Liver (tissue), 9 donors: ENCODE results near the gene ZNF429. TPM values are rescaled to one million over a fixed set of nuclear protein-coding genes. Genes with fewer than 3 reads are reported as not detected.

Experiments used
- DNase-seq: peaks from one replicate; pipeline ENCODE4 v3.0.0-alpha.2; 2017; ENCODE audit warnings: low spot score
- H3K27ac ChIP-seq, 2 donors: one replicate each; pipeline ENCODE4 v1.7.0; 2013; ENCODE audit warnings: inconsistent platforms in 2 of 2, low read length in 2 of 2, control low read depth in 1 of 2, low read depth in 1 of 2, mild to moderate bottlenecking in 1 of 2
- H3K27me3 ChIP-seq, 4 donors: one replicate each; pipeline versions ENCODE4 v1.6.1 to v1.7.0; 2013; ENCODE audit warnings: low read length in 3 of 4, inconsistent platforms in 1 of 4, mild to moderate bottlenecking in 1 of 4, moderate library complexity in 1 of 4; ENCODE audit not compliant: control insufficient read depth in 4 of 4, insufficient read depth in 4 of 4
- H3K36me3 ChIP-seq, 4 donors: one replicate each; pipeline versions ENCODE4 v1.6.1 to v1.7.0; 2013; ENCODE audit warnings: low read length in 3 of 4, mild to moderate bottlenecking in 3 of 4, low read depth in 1 of 4, moderate library complexity in 1 of 4; ENCODE audit not compliant: control insufficient read depth in 4 of 4, insufficient read depth in 3 of 4
- H3K4me1 ChIP-seq, 4 donors: one replicate each; pipeline versions ENCODE4 v1.6.1 to v1.7.0; 2013; ENCODE audit warnings: low read length in 3 of 4, mild to moderate bottlenecking in 3 of 4, moderate library complexity in 1 of 4; ENCODE audit not compliant: control insufficient read depth in 4 of 4, insufficient read depth in 4 of 4
- H3K4me3 ChIP-seq, 3 donors: one replicate each; pipeline versions ENCODE4 v1.6.1 to v1.7.0; 2013; ENCODE audit warnings: low read length in 3 of 3, control low read depth in 1 of 3, low read depth in 1 of 3, mild to moderate bottlenecking in 1 of 3
- H3K9ac ChIP-seq, 2 donors: one replicate each; pipeline ENCODE4 v1.7.0; 2013; ENCODE audit warnings: low read length in 2 of 2, mild to moderate bottlenecking in 2 of 2, moderate library complexity in 2 of 2, control low read depth in 1 of 2, low read depth in 1 of 2
- H3K9me3 ChIP-seq, 4 donors: one replicate each; pipeline versions ENCODE4 v1.6.1 to v1.7.0; 2013; ENCODE audit warnings: low read length in 3 of 4; ENCODE audit not compliant: control insufficient read depth in 4 of 4
- EGR1 ChIP-seq, 2 donors: IDR thresholded peaks; 2 replicates each; pipeline ENCODE4 v1.6.1; 2016 to 2018; ENCODE audit warnings: antibody characterized with exemption in 2 of 2, low read depth in 2 of 2
- FOXA1 ChIP-seq: IDR thresholded peaks from 2 replicates; pipeline ENCODE4 v1.6.1; 2016; ENCODE audit warnings: antibody characterized with exemption
- FOXA2 ChIP-seq: IDR thresholded peaks from 2 replicates; pipeline ENCODE4 v1.6.1; 2016; ENCODE audit warnings: antibody characterized with exemption
- GABPA ChIP-seq, 2 donors: IDR thresholded peaks in 1 of 2; conservative IDR thresholded peaks in 1 of 2; 2 replicates each; pipeline ENCODE4 v1.6.1; 2016; ENCODE audit warnings: antibody characterized with exemption in 2 of 2, mild to moderate bottlenecking in 1 of 2, moderate library complexity in 1 of 2
- HNF4A ChIP-seq, 2 donors: conservative IDR thresholded peaks; 2 replicates each; pipeline ENCODE4 v1.6.1; 2016; ENCODE audit warnings: antibody characterized with exemption in 2 of 2, mild to moderate bottlenecking in 2 of 2
- HNF4G ChIP-seq: IDR thresholded peaks from 2 replicates; pipeline ENCODE4 v1.6.1; 2016; ENCODE audit warnings: antibody characterized with exemption
- JUND ChIP-seq, 2 donors: IDR thresholded peaks; 2 replicates each; pipeline ENCODE4 v1.6.1; 2016; ENCODE audit warnings: antibody characterized with exemption in 2 of 2
- MAX ChIP-seq: IDR thresholded peaks from 2 replicates; pipeline ENCODE4 v1.6.1; 2016; ENCODE audit warnings: antibody characterized with exemption
- NR2F2 ChIP-seq: IDR thresholded peaks from 2 replicates; pipeline ENCODE4 v1.6.1; 2016; ENCODE audit warnings: antibody characterized with exemption
- RAD21 ChIP-seq, 2 donors: IDR thresholded peaks; 2 replicates each; pipeline ENCODE4 v1.6.1; 2016; ENCODE audit warnings: antibody characterized with exemption in 2 of 2, mild to moderate bottlenecking in 2 of 2
- RXRA ChIP-seq, 2 donors: IDR thresholded peaks; 2 replicates each; pipeline ENCODE4 v1.6.1; 2017 to 2018; ENCODE audit warnings: antibody characterized with exemption in 2 of 2, mild to moderate bottlenecking in 1 of 2
- SP1 ChIP-seq: IDR thresholded peaks from 2 replicates; pipeline ENCODE4 v1.6.1; 2018; ENCODE audit warnings: antibody characterized with exemption, mild to moderate bottlenecking
- TAF1 ChIP-seq: conservative IDR thresholded peaks from 2 replicates; pipeline ENCODE4 v1.6.1; 2016; ENCODE audit warnings: antibody characterized with exemption, mild to moderate bottlenecking
- YY1 ChIP-seq: IDR thresholded peaks from 2 replicates; pipeline ENCODE4 v1.6.1; 2016; ENCODE audit warnings: antibody characterized with exemption, mild to moderate bottlenecking
- ZBTB33 ChIP-seq: IDR thresholded peaks from 2 replicates; pipeline ENCODE4 v1.6.1; 2016; ENCODE audit warnings: antibody characterized with exemption
- WGBS: extraction: QIAGEN DNeasy Blood & Tissue Kit; methylation state at CpG from one replicate; pipeline ENCODE4 v1.1.7; 2013; 5-methylcytosine and 5-hydroxymethylcytosine counted together
- polyA plus RNA-seq, 2 donors: library from polyadenylated mRNA; stranded (reverse) in 1 of 2; unstranded in 1 of 2; fragments of 200-250 nt in 1 of 2; fragments of >200 nt in 1 of 2; fragmentation: Nextera tagmentation in 1 of 2; extraction: Ambion mirVana in 1 of 2; gene quantifications; one replicate each; pipeline versions ENCODE4 v1.2.1 to v1.2.3, GENCODE V29; 2013 to 2015
- total RNA-seq, 2 donors: library from RNA; depleted of rRNA; stranded (reverse); fragments of >200 nt; gene quantifications; one replicate each; pipeline ENCODE4 v1.2.3, GENCODE V29; 2014
- TF ChIP-seq, protein P1 (sequence below): IDR thresholded peaks from 2 replicates; pipeline ENCODE4 v1.6.1; 2016; ENCODE audit warnings: antibody characterized with exemption, mild to moderate bottlenecking
- TF ChIP-seq, protein P2 (sequence below): IDR thresholded peaks from 2 replicates; pipeline ENCODE4 v1.6.1; 2016; ENCODE audit warnings: antibody characterized with exemption
- donor health status: healthy.
- donor health status: healthy.
- donor health status: healthy.
- donor health status: healthy.
- donor health status: healthy.

Gene ZNF429
- total and polyA plus RNA-seq, 4 donors: 4.0 to 10.1 (median 8.4) TPM

DNA sequence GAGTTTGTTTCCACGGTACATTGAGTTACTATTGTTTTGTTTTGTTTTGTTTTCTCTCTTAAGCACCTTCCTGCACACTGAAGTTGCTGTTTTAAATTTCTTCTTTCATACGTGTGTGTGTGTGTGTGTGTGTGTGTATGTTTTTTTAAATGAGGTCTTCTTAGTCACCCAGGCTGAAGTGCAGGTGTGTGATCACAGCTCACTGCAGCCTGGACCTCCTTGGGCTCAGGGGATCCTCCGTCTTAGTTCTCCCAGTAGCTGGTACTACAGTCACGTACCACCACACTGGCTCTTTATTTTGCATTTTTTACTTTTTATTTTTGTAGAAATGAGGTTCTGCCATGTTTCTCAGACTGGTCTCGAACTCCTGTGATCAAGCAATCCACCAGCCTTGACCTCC, 20.8 kb upstream of the ZNF429 start:
- TF ChIP-seq YY1 (no peak), EGR1 (IDR thresholded peaks at IDR 0.05; ENCODE audit: low read depth in 2 of 2) (no peak), ZBTB33 (no peak), RXRA (IDR thresholded peaks at IDR 0.05) (no peak), HNF4A (conservative IDR thresholded peaks at IDR 0.05) (no peak), MAX (no peak), FOXA2 (no peak), SP1 (no peak), TAF1 (no peak), GABPA (IDR thresholded peaks at IDR 0.05 in 1 of 2, conservative IDR thresholded peaks at IDR 0.05 in 1 of 2) (no peak), NR2F2 (no peak), JUND (IDR thresholded peaks at IDR 0.05) (no peak)
- TF ChIP-seq, protein P1, sequence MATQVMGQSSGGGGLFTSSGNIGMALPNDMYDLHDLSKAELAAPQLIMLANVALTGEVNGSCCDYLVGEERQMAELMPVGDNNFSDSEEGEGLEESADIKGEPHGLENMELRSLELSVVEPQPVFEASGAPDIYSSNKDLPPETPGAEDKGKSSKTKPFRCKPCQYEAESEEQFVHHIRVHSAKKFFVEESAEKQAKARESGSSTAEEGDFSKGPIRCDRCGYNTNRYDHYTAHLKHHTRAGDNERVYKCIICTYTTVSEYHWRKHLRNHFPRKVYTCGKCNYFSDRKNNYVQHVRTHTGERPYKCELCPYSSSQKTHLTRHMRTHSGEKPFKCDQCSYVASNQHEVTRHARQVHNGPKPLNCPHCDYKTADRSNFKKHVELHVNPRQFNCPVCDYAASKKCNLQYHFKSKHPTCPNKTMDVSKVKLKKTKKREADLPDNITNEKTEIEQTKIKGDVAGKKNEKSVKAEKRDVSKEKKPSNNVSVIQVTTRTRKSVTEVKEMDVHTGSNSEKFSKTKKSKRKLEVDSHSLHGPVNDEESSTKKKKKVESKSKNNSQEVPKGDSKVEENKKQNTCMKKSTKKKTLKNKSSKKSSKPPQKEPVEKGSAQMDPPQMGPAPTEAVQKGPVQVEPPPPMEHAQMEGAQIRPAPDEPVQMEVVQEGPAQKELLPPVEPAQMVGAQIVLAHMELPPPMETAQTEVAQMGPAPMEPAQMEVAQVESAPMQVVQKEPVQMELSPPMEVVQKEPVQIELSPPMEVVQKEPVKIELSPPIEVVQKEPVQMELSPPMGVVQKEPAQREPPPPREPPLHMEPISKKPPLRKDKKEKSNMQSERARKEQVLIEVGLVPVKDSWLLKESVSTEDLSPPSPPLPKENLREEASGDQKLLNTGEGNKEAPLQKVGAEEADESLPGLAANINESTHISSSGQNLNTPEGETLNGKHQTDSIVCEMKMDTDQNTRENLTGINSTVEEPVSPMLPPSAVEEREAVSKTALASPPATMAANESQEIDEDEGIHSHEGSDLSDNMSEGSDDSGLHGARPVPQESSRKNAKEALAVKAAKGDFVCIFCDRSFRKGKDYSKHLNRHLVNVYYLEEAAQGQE: no peak
- TF ChIP-seq, protein P2, sequence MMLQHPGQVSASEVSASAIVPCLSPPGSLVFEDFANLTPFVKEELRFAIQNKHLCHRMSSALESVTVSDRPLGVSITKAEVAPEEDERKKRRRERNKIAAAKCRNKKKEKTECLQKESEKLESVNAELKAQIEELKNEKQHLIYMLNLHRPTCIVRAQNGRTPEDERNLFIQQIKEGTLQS: no peak
- WGBS: 88% methylated on average over 5 of the region's 5 CpGs
- no peak for DNase-seq

DNA sequence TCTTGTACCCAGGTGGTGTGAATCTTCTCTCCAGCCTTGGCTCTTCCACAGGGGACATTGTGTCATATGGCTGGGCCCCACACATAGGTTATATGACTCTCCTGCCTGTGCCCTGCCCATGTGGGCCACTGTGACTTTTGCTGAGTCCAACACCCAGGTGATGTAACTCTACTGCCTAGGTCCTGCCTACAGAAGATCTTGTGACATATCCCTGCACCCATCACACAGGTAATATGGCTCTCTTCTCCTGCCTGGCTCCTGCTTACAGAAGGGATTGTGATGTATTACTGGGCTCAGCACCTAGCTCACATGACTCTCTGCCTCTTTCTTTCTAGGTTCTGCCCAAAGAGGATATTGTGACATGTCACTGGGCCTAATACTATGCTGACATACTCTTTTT, 19.5 kb upstream of the ZNF429 start:
- no peak overlapping the region for H3K9ac ChIP-seq
- no peaks in the 10 kb centered on the region for H3K36me3 ChIP-seq
- no peaks in the 10 kb centered on the region for H3K27me3 ChIP-seq
- no peaks in the 10 kb centered on the region for H3K4me1 ChIP-seq
- no peak overlapping the region for H3K27ac ChIP-seq
- no peak for DNase-seq
- H3K4me3 ChIP-seq: no peak overlapping the region
- peaks cover 6 to 12% (median 9%) of the 10 kb centered on the region in 4 donors for H3K9me3 ChIP-seq
- TF ChIP-seq FOXA1 (no peak), ZBTB33 (no peak), FOXA2 (no peak), NR2F2 (no peak), EGR1 (IDR thresholded peaks at IDR 0.05; ENCODE audit: low read depth in 2 of 2) (no peak), HNF4A (conservative IDR thresholded peaks at IDR 0.05) (no peak), MAX (no peak), GABPA (IDR thresholded peaks at IDR 0.05 in 1 of 2, conservative IDR thresholded peaks at IDR 0.05 in 1 of 2) (no peak), YY1 (no peak), RAD21 (IDR thresholded peaks at IDR 0.05) (no peak), SP1 (no peak), TAF1 (no peak), HNF4G (no peak), JUND (IDR thresholded peaks at IDR 0.05) (no peak), RXRA (IDR thresholded peaks at IDR 0.05) (no peak)
- TF ChIP-seq, protein P2: no peak
- TF ChIP-seq, protein P1: no peak

More for the DNA sequence above, 20.8 kb upstream of the ZNF429 start:
- Histone ChIP-seq H3K36me3 (no peaks in the 10 kb centered on the region), H3K9me3 (peaks cover 2 to 12% (median 8%) of the 10 kb centered on the region in 4 donors), H3K4me1 (no peaks in the 10 kb centered on the region), H3K27me3 (no peaks in the 10 kb centered on the region), H3K9ac (no peak overlapping the region), H3K4me3 (no peak overlapping the region), H3K27ac (no peak overlapping the region)
